Stimulated activated CD4-positive, alpha-beta T cell treated with anti-CD3 and anti-CD28 coated beads, Interleukin-2, amount 100 ng/mL, for 48 hours (primary cell): Measurements from ENCODE around the gene KL.

Experiments
- DNase-seq, 2 donors: peaks; one replicate each; pipeline ENCODE4 v3.0.0-alpha.2; 2020

KL gene

DNA sequence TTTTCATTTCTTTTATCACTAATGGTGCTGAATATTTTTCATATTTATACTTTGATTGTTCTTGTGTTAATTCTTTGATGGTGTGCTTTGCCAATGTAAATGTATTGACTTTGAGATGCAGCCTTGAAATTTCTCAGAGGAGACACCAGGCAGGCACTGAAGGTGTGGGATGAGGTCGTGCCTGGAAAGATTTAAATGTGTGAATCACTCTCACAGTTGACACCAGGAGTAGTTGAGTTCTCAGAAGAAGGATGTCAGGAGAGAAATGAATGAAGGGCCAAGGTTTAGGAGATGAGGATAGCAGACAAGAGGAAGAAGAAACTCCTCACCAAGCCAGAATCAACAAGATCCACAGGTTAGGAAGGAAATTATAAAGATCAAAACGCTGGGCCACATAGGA, 10.1 kb upstream of the KL start:
- no peak for DNase-seq

DNA sequence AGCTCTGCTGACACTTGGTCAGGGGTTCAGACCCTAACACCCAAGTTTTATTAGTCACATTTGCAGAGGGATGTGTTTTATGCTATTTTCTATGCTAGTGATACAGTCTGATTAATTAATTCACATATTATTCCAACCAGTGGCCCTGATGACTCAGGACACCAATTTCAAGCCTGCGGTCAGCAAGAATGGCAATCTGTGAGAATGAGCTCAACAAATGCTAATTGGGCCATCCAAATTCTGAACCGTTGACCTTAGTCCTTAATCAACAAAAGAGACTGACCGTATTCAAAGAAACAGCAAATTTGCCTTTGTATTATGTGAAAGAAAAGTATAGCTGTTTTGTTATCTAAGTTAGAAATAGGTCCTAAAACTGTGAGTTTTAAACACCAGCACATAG, 9.6 kb upstream of the KL start:
- DNase-seq = no peak

DNA sequence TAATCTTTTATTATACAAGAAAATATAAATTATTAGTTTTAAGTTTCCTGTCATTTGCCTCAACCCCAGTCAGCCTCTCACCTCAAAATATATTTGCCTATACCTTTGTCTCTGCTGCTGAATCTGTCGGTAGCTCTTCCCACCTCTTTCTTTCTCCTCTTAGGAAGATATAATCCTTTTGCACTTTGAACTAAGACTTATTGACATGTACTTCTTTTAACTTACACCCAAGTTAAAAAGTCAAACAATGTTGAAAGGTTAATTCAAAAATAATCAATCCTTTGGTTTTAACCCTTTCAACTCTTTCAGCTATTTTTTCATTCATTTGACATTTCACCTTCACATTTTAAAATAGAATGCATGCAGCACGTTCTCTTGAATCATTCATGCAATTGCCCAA, 9.0 kb upstream of the KL start:
- no peak for DNase-seq

GRCh38 chr13:33007950-33008349, 8.3 kb upstream of the KL start:
- DNase-seq = no peak

DNA sequence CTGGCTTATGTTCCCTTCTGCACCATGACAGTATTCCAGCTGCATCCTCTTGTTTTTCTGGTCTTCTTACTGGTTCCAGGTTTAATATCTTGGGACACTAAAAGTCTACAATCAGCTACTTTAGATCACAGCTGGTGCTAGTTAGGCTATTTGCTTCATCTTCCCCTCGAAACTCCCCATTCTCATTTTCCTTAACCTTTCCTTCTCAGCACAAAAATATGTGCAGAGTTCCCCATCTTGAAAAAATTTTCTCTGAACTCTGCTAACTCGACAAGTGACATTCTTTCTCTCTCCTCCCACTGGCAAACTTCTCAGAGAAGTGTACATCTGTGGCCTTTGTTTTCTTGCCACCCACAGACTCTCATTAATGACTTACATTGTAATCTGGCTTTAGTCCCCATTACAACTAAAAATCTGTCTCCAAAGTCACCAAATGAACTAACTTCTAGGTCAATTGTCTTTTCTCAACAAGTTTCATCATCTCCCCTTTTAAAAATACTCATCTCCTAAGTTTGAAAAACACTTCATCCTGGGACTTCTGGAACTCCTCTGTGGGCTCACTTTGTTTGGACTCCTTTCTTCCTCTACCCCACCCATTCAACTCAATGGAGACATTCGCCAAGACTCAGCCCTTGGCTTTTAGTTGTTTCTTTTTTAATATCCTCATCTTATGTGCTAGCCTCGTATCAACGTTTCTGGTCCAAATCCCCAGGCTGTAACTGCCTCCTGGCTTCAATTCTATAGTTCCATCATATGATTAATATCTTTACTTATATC, 7.1 kb upstream of the KL start:
- DNase-seq = no peak

- no peak for DNase-seq
These were observed 4.3 kb upstream of the KL start for GRCh38 chr13:33011828-33012470.

DNA sequence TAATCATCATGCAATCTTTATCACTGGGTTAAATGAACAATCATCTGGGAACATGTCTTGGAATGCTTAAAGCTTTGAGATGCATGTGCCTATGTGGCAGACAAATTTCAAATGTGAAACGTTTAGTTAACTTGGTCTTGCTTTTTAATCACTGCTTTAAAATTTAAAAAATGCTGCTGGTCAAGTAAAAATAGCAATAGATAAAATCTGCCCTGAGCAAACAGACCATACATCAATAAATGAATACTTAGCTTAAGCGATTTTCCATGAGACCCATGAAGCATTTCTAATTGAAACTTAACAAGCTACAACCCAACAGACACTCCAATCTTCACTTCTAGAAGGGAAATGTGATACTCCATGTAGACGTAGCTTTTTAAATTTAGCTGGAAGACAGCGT, 1.9 kb upstream of the KL start:
- DNase-seq = no peak

DNA sequence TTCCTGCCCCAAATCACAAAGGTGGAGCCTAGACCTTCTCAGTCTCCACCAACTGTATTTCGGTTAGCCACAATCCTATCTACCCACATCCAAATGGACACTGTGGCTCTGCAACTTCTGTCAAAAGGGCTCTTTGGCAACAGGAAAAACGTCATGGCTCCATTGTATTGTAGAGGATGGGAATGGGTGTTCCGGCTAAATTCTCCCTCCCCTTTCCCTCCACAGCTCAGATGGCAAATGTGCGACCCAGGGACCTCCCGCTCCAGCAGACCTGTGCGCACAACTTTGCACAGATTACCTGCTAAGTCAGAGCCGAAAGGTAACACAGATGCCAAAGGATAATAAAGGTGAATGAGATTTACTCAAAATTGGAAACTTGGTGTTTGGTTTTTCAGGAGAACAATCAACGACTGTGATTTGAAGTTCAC, 968 bp upstream of the KL start:
- DNase-seq = no peak

GRCh38 chr13:33015791-33016323, 366 bp upstream of the KL start:
- no peak for DNase-seq

- no peak for DNase-seq
These were observed 1.2 kb downstream of the KL start for GRCh38 chr13:33017323-33017929.

GRCh38 chr13:33018886-33019285, 2.7 kb downstream of the KL start:
- no peak for DNase-seq

DNA sequence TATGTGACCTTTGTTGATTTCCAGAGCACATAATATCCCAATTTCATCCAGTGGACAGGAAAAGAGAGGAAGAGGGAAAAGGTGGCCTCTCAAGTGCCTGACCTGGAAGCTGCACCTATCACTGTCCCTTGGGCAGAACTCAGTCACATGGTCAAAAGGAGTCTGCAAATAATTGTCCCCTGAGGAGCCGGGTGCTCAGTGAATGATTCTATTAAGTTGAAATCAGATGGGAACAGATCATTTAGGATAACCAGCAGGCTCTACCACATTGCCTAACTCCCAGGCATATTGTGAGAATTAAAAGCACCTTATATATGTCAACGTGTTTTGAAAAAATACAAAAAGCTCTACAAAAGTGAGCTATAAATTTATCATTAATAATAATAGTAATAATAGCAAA, 6.8 kb downstream of the KL start:
- no peak for DNase-seq

- DNase-seq = no peak
These were observed 9.1 kb downstream of the KL start for GRCh38 chr13:33025220-33025744.

- no peak for DNase-seq
These were observed 10.4 kb downstream of the KL start for GRCh38 chr13:33026489-33027152.

DNA sequence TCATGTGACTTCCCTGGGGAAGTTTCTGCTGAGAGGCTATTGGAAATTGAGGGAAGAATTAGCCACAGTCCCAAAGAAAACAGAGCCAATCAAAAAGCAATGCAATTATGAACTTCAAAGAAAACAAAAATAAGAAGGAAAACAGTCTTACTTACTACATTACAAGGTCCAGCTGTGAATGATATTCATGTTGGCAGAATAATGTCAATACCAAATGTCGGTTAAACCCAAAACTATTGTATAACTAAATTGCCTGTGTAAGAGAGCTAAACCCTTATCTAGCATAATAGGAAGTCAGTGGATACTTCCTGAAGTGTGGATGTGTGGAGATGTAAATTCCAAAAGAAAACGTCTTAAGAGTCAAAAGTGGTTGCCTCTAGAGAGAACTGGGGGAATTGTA, 12.4 kb downstream of the KL start:
- no peak for DNase-seq

DNA sequence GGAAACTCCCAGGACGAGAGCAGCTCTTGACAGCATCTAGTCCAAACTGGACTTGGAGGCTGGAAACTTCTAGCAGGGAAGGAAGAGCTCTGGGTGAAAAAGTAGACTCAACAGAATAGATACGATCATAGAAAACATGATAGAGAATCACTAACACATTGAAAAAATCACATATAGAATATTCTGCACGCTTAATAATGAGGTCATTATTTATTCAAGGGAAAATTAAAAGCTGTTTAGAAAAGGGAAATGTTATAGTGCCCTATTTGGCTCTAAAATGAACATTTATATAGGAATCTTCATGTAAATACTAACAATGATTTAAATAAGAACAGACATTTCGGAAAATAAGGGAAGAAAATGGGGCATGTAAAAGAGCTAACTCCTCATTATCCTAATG, 15.1 kb downstream of the KL start:
- no peak for DNase-seq

DNA sequence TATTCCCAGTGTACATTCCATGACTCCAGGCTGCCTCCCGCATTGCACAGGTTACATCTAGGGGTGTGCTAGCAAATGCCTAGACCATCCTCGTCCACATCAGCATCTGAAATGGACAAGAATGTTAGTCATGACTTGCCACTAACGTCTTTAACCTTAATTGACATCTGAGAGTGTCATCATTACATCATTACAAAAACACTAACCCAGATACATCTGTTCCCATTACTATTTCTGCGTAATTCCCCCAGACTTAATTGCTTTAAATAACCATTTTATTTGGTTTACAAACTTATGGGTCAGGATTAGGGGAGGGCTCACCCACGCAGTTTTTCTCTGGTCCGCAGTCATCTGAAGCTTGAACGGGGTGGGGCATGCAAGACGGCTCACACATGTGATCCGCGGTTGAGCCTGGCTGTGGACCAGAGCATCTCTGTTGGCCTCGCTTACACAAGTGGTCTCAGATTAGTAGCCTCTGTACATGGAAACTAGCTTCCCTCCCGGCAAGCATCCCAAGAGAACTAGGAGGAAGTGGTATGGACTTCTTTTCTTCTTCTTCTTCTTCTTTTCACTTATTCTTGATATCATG, 15.9 kb downstream of the KL start:
- DNase-seq = no peak

GRCh38 chr13:33033051-33033812, 17.0 kb downstream of the KL start:
- DNase-seq = no peak

DNA sequence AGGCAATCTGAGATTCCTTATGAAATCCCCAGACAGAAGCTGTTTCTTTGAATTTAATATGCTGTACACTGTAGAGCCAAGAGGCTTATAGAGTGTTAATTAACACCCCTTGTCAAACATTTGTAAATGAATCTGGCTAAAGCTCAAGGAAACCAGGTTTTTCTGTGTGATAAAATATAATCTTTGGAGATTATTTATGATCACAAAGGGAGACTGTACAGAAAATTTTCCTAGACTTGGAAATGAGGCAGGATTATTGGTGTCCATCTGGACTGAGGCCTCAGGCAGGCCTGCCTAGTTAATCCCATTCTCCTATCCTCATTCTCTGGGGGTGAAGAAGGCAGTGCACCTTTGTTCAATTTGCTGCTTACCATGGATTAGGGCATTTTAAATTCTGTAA, 17.8 kb downstream of the KL start:
- no peak for DNase-seq

DNA sequence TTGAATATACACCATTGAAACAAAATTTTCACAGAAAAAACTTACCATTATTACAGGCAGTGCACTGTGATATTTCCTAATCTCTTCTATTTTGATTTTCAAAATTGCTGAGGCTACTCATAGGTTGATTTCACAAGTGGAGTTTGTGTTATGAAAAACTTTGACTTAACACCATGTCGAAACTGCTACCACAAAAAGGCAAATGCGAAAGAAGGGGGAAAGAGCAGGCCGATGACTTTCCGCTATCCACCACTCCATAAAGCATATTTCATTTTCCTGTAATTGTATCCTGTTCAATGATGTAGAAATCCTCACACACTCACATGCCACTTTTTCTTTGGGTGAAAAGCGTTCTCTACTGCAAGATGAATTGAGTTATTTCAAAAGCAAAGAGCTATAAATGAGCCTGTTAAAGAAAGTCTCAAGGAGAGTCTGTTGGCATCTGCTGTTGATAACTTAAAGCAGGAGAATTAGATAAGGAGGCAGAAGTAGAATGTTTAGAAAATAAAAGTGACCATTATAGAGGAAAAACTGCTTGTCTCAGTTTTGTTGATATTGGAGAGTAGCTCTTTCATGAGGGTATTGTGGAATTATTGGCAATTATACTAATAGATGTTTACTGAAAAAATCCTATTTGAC, 18.8 kb downstream of the KL start:
- DNase-seq = no peak

DNA sequence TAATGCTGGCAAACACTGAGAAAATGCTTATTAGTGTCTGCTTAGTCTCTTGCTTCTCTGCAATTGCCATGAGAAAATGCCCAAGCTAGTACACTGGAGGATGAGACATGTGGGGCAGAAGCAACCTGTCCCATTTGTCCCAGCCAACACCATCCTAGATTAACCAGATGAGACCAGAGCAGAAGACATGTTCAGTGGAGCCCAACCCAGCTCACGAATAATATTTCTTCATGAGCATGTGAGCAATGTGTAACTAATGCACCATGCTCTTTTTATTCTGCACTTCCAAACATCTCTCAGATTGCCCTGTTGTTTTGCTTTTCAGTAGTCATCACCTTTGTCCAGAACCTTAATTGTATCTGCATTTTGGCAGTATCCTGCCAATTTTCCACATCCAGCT, 21.4 kb downstream of the KL start:
- DNase-seq = no peak

DNA sequence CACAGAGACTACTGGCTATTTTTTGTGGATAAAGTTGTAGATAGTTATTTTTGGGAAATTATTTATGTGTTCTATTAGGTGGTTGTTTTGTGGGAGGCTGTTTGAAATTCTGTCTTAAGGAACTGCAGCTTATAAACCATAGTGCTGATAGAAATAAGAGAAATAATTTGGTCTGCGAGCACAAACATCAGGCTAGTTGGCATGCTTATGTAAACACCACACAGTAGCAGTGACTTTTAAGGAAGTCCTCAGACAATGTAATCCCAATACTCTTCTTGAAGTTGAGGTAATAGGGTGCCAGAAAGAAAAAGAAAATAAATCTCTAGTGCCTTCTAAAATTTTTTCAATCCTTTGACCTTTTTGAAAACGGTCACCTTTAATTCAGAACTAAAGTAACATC, 23.9 kb downstream of the KL start:
- DNase-seq = no peak
